ENCODE measurements around the gene TBX3.
A peak's percentile ranks its signal among the peaks of the same experiment; 100 is the strongest.

Gene TBX3

DNA sequence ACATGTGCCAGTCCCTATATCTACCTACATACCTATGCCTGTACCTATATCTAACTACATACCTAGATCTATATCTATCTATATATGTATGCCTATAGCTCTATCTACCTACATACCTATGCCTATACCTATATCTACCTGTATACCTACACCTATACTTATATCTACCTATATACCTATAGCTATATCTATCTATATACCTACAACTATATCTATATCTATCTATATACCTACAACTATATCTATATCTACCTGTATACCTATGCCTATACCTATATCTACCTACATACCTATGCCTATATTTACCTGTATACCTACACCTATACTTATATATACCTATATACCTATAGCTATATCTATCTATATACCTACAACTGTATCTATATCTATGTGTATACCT is 56.6 kb downstream of the TBX3 start:
- Histone ChIP-seq H3K36me3 (ENCODE audit: insufficient read depth) (no peaks in the 10 kb centered on the region), H3K79me2 (ENCODE audit: insufficient read depth, low read depth) (no peaks in the 10 kb centered on the region), H3K27ac (no peak overlapping the region), H4K20me1 (ENCODE audit: insufficient read depth) (no peaks in the 10 kb centered on the region), H3K4me3 (IDR thresholded peaks at IDR 0.05; ENCODE audit: insufficient read depth, low read depth, low read length) (no peak overlapping the region), H3K9ac (no peak overlapping the region), H3K4me2 (no peak overlapping the region), H3K4me1 (ENCODE audit: low read depth, poor library complexity, severe bottlenecking) (no peaks in the 10 kb centered on the region), H3K27me3 (ENCODE audit: insufficient read depth, low read depth) (no peaks in the 10 kb centered on the region), H2AFZ (ENCODE audit: low read depth) (no peak overlapping the region)
- TF ChIP-seq, protein P1, sequence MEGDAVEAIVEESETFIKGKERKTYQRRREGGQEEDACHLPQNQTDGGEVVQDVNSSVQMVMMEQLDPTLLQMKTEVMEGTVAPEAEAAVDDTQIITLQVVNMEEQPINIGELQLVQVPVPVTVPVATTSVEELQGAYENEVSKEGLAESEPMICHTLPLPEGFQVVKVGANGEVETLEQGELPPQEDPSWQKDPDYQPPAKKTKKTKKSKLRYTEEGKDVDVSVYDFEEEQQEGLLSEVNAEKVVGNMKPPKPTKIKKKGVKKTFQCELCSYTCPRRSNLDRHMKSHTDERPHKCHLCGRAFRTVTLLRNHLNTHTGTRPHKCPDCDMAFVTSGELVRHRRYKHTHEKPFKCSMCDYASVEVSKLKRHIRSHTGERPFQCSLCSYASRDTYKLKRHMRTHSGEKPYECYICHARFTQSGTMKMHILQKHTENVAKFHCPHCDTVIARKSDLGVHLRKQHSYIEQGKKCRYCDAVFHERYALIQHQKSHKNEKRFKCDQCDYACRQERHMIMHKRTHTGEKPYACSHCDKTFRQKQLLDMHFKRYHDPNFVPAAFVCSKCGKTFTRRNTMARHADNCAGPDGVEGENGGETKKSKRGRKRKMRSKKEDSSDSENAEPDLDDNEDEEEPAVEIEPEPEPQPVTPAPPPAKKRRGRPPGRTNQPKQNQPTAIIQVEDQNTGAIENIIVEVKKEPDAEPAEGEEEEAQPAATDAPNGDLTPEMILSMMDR (conservative IDR thresholded peaks at IDR 0.05; ENCODE audit: low read depth, low read length) = no peak

DNA sequence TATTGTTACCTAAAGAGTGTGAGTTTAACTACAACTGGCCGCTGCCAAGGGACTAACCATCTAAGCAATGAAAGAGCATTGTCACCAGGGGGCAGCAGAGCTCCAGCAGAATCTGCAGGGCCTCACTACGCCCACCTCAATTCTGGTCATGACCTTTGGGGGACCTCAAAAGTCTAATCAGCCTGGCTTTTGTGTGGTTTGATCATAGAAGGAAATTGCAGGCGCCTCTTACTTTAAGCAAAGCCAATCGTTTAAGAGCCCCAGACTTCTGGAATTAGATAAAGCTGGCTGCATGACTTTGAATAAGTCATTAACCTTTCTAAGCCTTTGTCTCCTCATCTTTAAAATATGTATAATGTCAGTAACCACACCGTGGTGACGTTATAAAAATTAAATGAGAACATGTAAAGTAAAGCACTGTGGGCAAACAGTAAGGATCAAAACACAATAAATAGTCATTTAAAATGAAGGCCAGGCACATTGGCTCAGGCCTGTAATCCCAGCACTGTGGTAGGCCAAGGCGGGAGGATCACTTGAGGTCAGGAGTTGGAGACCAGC is 58.6 kb downstream of the TBX3 start:
- Histone ChIP-seq H3K27me3 (ENCODE audit: insufficient read depth, low read depth) (no peaks in the 10 kb centered on the region), H3K4me1 (ENCODE audit: low read depth, poor library complexity, severe bottlenecking) (no peaks in the 10 kb centered on the region), H3K4me2 (no peak overlapping the region), H3K36me3 (ENCODE audit: insufficient read depth) (no peaks in the 10 kb centered on the region), H2AFZ (ENCODE audit: low read depth) (no peak overlapping the region), H3K9ac (no peak overlapping the region), H3K4me3 (IDR thresholded peaks at IDR 0.05; ENCODE audit: insufficient read depth, low read depth, low read length) (no peak overlapping the region), H3K27ac (no peak overlapping the region), H3K79me2 (ENCODE audit: insufficient read depth, low read depth) (no peaks in the 10 kb centered on the region), H4K20me1 (ENCODE audit: insufficient read depth) (no peaks in the 10 kb centered on the region)
- TF ChIP-seq, protein P1 (conservative IDR thresholded peaks at IDR 0.05; ENCODE audit: low read depth, low read length) = peak; percentile 72

DNA sequence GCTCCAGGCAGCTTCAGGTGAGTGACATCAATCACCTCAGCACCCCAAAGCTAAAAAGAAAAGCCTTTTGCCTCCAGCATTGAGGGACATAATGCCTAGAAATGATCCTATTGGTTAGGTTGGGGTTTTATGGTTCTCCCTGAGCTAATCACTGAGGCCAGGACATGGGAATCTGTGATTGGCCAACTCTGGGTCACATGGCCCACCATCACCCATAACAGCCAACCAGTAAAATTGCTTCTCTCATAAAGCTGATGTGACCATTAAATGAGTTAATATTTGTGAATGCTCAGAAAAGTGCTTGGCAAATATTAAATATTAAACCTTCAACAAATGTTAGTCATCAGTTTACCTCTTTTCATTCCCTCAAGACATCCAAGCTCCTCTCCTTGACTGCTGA is 60.2 kb downstream of the TBX3 start:
- TF ChIP-seq, protein P1 (conservative IDR thresholded peaks at IDR 0.05; ENCODE audit: low read depth, low read length) = no peak

More for the DNA sequence above, 60.2 kb downstream of the TBX3 start:
- no peaks in the 10 kb centered on the region for H3K79me2 ChIP-seq (ENCODE audit: insufficient read depth, low read depth)
- no peaks in the 10 kb centered on the region for H4K20me1 ChIP-seq (ENCODE audit: insufficient read depth)
- H3K27ac ChIP-seq = no peak overlapping the region
- H3K4me2 ChIP-seq = no peak overlapping the region
- no peaks in the 10 kb centered on the region for H3K4me1 ChIP-seq (ENCODE audit: low read depth, poor library complexity, severe bottlenecking)
- no peaks in the 10 kb centered on the region for H3K36me3 ChIP-seq (ENCODE audit: insufficient read depth)
- H2AFZ ChIP-seq (ENCODE audit: low read depth) = no peak overlapping the region
- no peak overlapping the region for H3K9ac ChIP-seq
- no peaks in the 10 kb centered on the region for H3K27me3 ChIP-seq (ENCODE audit: insufficient read depth, low read depth)
- H3K4me3 ChIP-seq (IDR thresholded peaks at IDR 0.05; ENCODE audit: insufficient read depth, low read depth, low read length) = no peak overlapping the region

All from KMS-11 (cell line).